H1 (cell line): ENCODE data around the gene F11R. TPM values are rescaled to one million over a fixed set of nuclear protein-coding genes. Genes with fewer than 3 reads are reported as not detected.

Experiments used
- CHD7 ChIP-seq: fragments of 300-600 bp; sonication (generic); IDR thresholded peaks from 2 replicates; pipeline ENCODE4 v1.7.1; 2012; ENCODE audit warnings: low read length, moderate library complexity, mild to moderate bottlenecking, inconsistent platforms; ENCODE audit not compliant: insufficient replicate concordance
- E2F6 ChIP-seq: IDR thresholded peaks from 2 replicates; pipeline ENCODE4 v1.6.1; 2012; ENCODE audit warnings: inconsistent platforms
- polyA plus RNA-seq, 7 experiments: library from polyadenylated mRNA; depleted of rRNA in 3 of 7; stranded (reverse) in 5 of 7; unstranded in 2 of 7; fragments of >200 nt in 5 of 7; fragments of 200-250 nt in 2 of 7; gene quantifications; 1 replicate in 5 of 7; 2 replicates in 1 of 7; 4 replicates in 1 of 7; pipeline versions ENCODE4 v1.2.1 to v1.2.3, GENCODE V29; 2011 to 2013; ENCODE audit warnings: missing spikeins in 2 of 7, mixed read lengths in 2 of 7
- total RNA-seq: library from RNA; stranded (reverse); fragmentation: NEBNext Ultra II Directional; extraction: Animal tissue kit (Norgen Biotek cat#: 25700); gene quantifications from 2 replicates; pipeline ENCODE4 v1.2.1, GENCODE V29; 2021

The F11R gene
- total and polyA plus RNA-seq, 2 of the 8 experiments (the other 6 are each of a cell fraction or from before 2014, with no cell fraction given) = 159 to 200 TPM

- TF ChIP-seq E2F6 = no peak
- no peak for TF ChIP-seq CHD7
Observed at GRCh38 chr1:161012420-161012819, 8.5 kb downstream of the F11R start (continued).
